ENCODE data around the gene ZBTB5.
A peak's percentile ranks its signal among the peaks of the same experiment; 100 is the strongest.

ZBTB5 gene

GRCh38 chr9:37423508-37423907 lies 41.7 kb downstream of the ZBTB5 start:
- DNase-seq, result no peak

DNA sequence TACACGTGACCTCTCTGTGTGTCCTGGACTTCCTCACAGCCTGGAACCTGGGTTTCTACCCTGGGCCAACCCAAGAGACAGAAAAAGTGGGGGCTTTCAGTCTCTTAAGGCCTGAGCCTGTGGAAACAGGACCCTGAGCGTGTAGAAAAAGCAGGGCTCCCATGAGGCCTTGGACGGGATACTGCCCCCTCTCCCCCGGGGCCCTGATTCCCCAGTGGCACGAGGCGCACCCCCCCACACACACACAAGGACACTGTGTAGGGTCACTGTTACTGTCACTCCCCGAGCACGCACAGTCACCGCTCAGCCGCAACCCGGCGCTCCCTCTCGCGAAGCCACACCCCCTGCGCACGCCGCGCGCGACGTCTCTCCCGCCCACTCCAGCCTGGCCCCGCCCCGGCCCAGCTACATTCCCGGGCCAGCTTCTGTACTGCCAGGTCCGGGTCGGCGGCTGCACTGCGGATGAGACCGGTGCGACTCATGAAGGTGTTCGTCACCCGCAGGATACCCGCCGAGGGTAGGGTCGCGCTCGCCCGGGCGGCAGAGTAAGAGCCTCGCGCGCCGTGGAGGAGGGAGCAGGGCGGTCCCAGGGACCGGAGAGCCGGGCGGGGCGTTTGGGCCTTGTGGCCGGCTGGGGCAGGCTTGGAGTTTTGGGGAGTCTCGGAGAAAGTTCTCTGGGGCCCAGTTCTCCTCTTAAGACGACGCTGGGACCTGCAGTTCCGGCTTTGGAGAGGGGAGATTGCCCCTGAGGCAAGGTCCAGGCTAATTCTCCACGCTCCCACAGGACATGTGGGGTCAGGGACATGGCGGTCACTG lies 42.8 kb downstream of the ZBTB5 start, which contains the start of gene GRHPR:
Gene GRHPR, plus strand, starts transcription at position 408 of the 816 bp plus-strand sequence. Its CDS starts 55 bp downstream, at position 463.
- DNase-seq, result peak; percentile 50

- DNase-seq, result no peak
These were observed 43.3 kb downstream of the ZBTB5 start for GRCh38 chr9:37421914-37422288.

DNA sequence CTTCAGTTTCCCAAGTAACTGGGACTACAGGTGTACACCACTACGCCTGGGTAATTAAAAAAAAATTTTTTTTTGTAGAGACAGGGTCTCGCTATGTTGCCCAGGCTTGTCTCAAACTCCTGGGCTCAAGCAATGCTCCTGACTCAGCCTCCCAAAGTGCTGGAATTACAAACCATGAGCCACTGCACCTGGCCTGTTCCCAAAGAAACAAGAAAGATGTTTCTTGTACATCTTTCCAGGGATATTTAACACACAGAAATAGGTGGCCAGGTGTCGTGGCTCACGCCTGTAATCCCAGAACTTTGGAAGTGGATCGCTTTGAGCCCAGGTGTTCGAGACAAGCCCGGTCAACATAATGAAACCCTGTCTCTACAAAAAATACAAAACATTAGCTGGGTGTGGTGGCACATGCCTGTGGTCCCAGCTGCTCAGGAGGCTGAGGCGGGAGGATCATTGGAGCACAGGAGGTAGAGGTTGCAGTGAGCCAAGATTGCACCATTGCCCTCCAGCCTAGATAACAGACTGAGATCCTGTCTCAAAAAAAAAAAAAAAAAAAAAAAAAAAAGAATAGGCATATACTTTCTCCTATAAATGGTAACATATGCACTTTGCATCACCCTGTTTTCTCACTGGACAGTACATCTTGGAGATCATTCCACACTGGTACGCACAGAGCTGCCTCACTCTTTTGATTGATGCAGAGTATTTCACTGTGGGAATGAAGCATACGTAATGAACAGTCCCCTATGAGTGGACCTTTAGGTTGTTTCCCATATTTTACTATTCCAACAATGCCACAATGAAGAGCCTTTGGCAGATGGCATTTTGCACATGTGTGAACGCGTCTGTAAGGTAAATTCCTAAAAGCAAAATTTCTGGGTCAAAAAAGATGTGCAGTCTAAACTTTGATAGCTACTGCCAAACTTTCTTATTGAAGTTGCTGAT lies 44.7 kb downstream of the ZBTB5 start:
- DNase-seq, result no peak

GRCh38 chr9:37419204-37419603 lies 46.0 kb downstream of the ZBTB5 start:
- DNase-seq, result no peak

- no peak for DNase-seq
These were observed 47.2 kb downstream of the ZBTB5 start for GRCh38 chr9:37417857-37418618.

GRCh38 chr9:37417252-37417803 lies 47.9 kb downstream of the ZBTB5 start:
- no peak for DNase-seq

GRCh38 chr9:37415011-37415719 lies 50.1 kb downstream of the ZBTB5 start:
- DNase-seq, result peak; percentile 62

DNA sequence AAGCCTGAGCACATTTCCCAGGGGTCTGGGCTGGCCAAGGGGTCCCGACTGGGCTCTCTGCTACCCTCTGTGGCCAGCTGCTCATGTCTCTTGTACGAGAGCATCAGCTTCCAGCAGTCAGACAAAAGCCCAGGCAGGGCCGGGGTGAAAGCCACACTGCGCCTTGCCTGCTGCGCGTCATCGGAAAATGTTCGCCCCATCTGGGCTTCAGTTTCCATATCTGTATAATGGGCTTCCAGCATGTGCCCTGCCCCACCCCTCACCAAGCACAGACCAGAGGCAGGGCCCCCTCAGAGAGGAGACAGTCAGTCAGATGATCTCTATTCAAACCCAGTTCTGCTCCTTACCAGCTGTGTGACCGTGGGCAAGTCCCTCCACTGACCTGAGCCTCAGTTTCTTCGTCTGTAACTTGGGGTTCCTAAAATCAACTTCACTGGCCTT lies 50.7 kb downstream of the ZBTB5 start:
- no peak for DNase-seq

- DNase-seq, result peak; percentile 6
These were observed 51.9 kb downstream of the ZBTB5 start for GRCh38 chr9:37413311-37413710.

GRCh38 chr9:37412431-37413151 lies 52.7 kb downstream of the ZBTB5 start:
- DNase-seq, result peak; percentile 83

- DNase-seq, result no peak
These were observed 54.1 kb downstream of the ZBTB5 start for GRCh38 chr9:37410969-37411785.

DNA sequence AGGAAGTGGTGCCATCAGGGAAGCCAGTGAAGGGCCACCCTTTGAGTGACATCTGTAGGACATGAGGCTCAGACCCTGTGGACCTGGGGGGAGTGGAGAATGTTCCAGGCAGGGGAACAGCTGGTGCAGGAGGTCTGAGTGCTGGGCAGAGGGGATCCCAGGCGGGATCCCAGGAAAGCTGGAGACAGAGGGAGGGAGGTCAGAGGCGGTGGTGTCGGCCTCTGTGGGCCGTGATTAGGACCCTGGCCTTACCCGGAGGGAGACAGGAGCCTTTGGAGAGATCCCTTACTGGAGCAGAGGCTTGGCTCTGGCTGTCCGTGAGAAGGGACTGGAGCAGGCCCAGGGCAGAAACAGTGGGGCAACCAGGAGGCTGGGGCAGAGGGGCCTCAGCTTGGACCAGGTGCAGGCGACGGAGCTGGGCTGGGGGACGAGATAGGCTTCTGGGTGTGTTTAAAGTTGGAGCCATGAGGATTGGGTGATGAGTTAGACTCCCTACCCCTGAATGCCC lies 54.8 kb downstream of the ZBTB5 start:
- DNase-seq, result no peak

GRCh38 chr9:37408933-37409710 lies 56.1 kb downstream of the ZBTB5 start:
- no peak for DNase-seq

DNA sequence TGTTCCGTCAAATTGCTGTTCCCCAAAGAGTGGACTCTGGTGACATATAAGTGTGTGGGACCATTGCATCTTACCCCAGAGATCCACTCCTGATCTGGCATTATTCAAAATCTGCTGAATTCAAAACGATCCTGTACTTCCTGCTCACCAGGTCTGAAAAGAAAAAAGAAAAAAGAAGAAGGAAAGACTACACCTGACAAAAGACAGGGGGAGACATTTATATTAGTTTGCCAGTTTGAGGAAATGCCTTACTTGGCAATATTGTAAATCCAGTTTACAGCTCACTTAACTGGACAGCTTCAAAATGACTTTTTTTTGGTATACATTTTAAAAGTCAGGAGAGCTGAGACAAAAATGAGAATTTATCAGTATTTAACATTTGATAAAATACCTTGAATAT lies 57.8 kb downstream of the ZBTB5 start:
- no peak for DNase-seq

- DNase-seq, result no peak
These were observed 58.4 kb downstream of the ZBTB5 start for GRCh38 chr9:37406603-37407401.

GRCh38 chr9:37405764-37406380 lies 59.4 kb downstream of the ZBTB5 start:
- no peak for DNase-seq

DNA sequence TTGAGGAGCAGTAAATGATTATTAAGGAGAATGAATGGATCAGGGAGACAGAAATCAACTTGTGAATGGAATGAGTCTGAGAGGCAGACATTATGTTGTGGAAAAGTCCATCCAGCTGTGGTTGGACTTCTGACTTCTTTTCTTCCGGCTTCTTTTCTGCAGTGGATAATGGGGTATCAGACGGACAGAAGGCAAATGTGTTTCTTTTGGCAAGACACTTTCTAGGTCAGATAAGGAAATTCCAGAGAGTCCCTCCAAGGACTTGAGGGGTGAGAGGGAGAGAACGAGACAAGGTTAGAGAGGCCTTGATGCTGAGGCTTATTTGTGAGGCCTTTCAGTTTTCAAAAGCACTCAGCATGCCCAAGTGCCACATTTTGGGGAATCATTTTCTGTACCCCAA lies 59.9 kb downstream of the ZBTB5 start:
- no peak for DNase-seq
